Neural cell (in vitro differentiated cells): ENCODE results near the gene LRRC58. TPM values are rescaled to one million over a fixed set of nuclear protein-coding genes. Genes with fewer than 3 reads are reported as not detected.

Experiments
- H2AFZ ChIP-seq: fragments of 200-600, 300-800 bp; sonication (generic), shearing (Covaris generic); 2 replicates; pipeline ENCODE4 v1.6.0; 2014; ENCODE audit warnings: low read depth, mild to moderate bottlenecking, antibody characterized with exemption, low read length, moderate library complexity
- H3F3A ChIP-seq: fragments of 200-600 bp; shearing (Covaris generic); 2 replicates; pipeline ENCODE4 v1.6.1; 2016; ENCODE audit warnings: mild to moderate bottlenecking, moderate library complexity, mixed read lengths, antibody characterized with exemption, low read length; ENCODE audit not compliant: insufficient read depth, poor library complexity, severe bottlenecking
- H3K27ac ChIP-seq: fragments of 200-600, 300-800 bp; sonication (generic), shearing (Covaris generic); 2 replicates; pipeline ENCODE4 v1.5.1; 2014; ENCODE audit warnings: mild to moderate bottlenecking, low read length, moderate library complexity
- H3K27me3 ChIP-seq: fragments of 300-800, 200-600 bp; sonication (generic), shearing (Covaris generic); 2 replicates; pipeline ENCODE4 v1.6.0; 2014; ENCODE audit warnings: mild to moderate bottlenecking, low read depth, low read length, moderate library complexity; ENCODE audit not compliant: insufficient read depth
- H3K36me3 ChIP-seq: fragments of 300-800, 200-600 bp; sonication (generic), shearing (Covaris generic); 2 replicates; pipeline ENCODE4 v1.5.1; 2014; ENCODE audit warnings: mild to moderate bottlenecking, antibody characterized with exemption, low read length, moderate library complexity; ENCODE audit not compliant: insufficient read depth
- H3K4me2 ChIP-seq: fragments of 300-800, 200-600 bp; sonication (generic), shearing (Covaris generic); 2 replicates; pipeline ENCODE4 v1.6.0; 2014; ENCODE audit warnings: mild to moderate bottlenecking, low read length
- H3K4me3 ChIP-seq: fragments of 300-800, 200-600 bp; sonication (generic), shearing (Covaris generic); 2 replicates; pipeline ENCODE4 v1.5.1; 2014; ENCODE audit warnings: mild to moderate bottlenecking, low read length, moderate library complexity
- H3K79me2 ChIP-seq: fragments of 200-600 bp; shearing (Covaris generic); replicated peaks from 2 replicates; pipeline ENCODE4 v1.6.0; 2014; ENCODE audit warnings: mild to moderate bottlenecking, low read length, moderate library complexity; ENCODE audit not compliant: insufficient read depth
- H3K9ac ChIP-seq: fragments of 300-800, 200-600 bp; sonication (generic), shearing (Covaris generic); 2 replicates; pipeline ENCODE4 v1.6.1; 2016; ENCODE audit warnings: mild to moderate bottlenecking, low read length, mixed read lengths
- H3K9me2 ChIP-seq: fragments of 200-600 bp; shearing (Covaris generic); 2 replicates; pipeline ENCODE4 v1.6.1; 2016; ENCODE audit warnings: mild to moderate bottlenecking, low read length, mixed read lengths; ENCODE audit not compliant: insufficient read depth
- H3K9me3 ChIP-seq: fragments of 200-600, 300-800 bp; sonication (generic), shearing (Covaris generic); 2 replicates; pipeline ENCODE4 v1.6.1; 2016; ENCODE audit warnings: mild to moderate bottlenecking, mixed run types, low read length, moderate library complexity, mixed read lengths
- H4K20me1 ChIP-seq: fragments of 200-600 bp; shearing (Covaris generic); 2 replicates; pipeline ENCODE4 v1.6.1; 2016; ENCODE audit warnings: mild to moderate bottlenecking, mixed run types; ENCODE audit not compliant: insufficient read depth
- EP300 ChIP-seq: fragments of 450-650 bp; conservative IDR thresholded peaks from 2 replicates; pipeline ENCODE4 v1.6.1; 2014; ENCODE audit warnings: antibody characterized with exemption, mild to moderate bottlenecking, moderate library complexity; ENCODE audit not compliant: poor library complexity, severe bottlenecking
- EZH2 ChIP-seq: fragments of 200-600, 300-800 bp; shearing (Covaris generic), sonication (generic); IDR thresholded peaks from 2 replicates; pipeline ENCODE4 v1.6.1; 2014; ENCODE audit warnings: antibody characterized with exemption, low read length, borderline replicate concordance, mild to moderate bottlenecking; ENCODE audit not compliant: insufficient read depth, poor library complexity, severe bottlenecking
- MXI1 ChIP-seq: fragments of 450-650 bp; conservative IDR thresholded peaks from 2 replicates; pipeline ENCODE4 v1.6.1; 2014; ENCODE audit warnings: antibody characterized with exemption, mild to moderate bottlenecking; ENCODE audit not compliant: poor library complexity, severe bottlenecking
- POLR2AphosphoS5 ChIP-seq: IDR thresholded peaks from 2 replicates; pipeline ENCODE4 v1.6.1; 2012
- TAF1 ChIP-seq: IDR thresholded peaks from 2 replicates; pipeline ENCODE4 v1.6.1; 2012; ENCODE audit warnings: low read depth
- polyA plus RNA-seq: library from polyadenylated mRNA; depleted of rRNA; stranded (reverse); fragments of >200 nt; gene quantifications from 2 replicates; pipeline ENCODE4 v1.2.3, GENCODE V29; 2014
- TF ChIP-seq, protein P1 (sequence below): fragments of 450-650 bp; IDR thresholded peaks from 2 replicates; pipeline ENCODE4 v1.5.1; 2014; ENCODE audit warnings: antibody characterized with exemption, mild to moderate bottlenecking, moderate library complexity; ENCODE audit not compliant: poor library complexity, severe bottlenecking
- TF ChIP-seq, protein P2 (sequence below): IDR thresholded peaks from 2 replicates; pipeline ENCODE4 v1.6.1; 2012; ENCODE audit warnings: borderline replicate concordance

LRRC58 gene
- polyA plus RNA-seq, 1 donor from 2014 or later: 7.8 TPM

DNA sequence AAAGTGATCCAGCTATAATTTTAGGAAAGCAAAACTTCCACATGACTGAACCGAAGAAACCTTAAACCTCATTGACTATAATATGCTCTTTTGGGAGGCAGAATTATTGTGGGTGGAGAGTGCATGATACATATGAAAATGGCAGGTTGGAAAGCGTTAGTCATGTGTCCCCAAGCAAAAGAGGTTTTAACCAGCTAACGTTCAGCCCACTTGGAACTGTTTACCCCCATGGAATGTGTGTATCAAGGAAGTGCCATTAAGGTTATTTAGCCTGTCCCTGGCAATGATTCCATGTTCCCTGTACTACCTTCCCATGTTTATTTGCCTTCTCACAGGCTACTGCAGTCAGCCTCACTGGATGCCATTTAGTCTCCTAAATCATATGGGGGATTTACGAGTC lies 44.1 kb upstream of the LRRC58 start:
- H3K9me3 ChIP-seq: no peaks in the 10 kb centered on the region
- no peaks in the 10 kb centered on the region for H4K20me1 ChIP-seq
- H3K9me2 ChIP-seq: no peaks in the 10 kb centered on the region
- H3K27ac ChIP-seq: no peak overlapping the region
- no peaks in the 10 kb centered on the region for H3K27me3 ChIP-seq
- no peak overlapping the region for H3K9ac ChIP-seq
- H3K4me3 ChIP-seq: no peak overlapping the region
- H3F3A ChIP-seq: no peaks in the 10 kb centered on the region
- no peaks in the 10 kb centered on the region for H3K79me2 ChIP-seq
- no peak overlapping the region for H2AFZ ChIP-seq
- no peak overlapping the region for H3K4me2 ChIP-seq
- no peak for TF ChIP-seq MXI1
- TF ChIP-seq, protein P1, sequence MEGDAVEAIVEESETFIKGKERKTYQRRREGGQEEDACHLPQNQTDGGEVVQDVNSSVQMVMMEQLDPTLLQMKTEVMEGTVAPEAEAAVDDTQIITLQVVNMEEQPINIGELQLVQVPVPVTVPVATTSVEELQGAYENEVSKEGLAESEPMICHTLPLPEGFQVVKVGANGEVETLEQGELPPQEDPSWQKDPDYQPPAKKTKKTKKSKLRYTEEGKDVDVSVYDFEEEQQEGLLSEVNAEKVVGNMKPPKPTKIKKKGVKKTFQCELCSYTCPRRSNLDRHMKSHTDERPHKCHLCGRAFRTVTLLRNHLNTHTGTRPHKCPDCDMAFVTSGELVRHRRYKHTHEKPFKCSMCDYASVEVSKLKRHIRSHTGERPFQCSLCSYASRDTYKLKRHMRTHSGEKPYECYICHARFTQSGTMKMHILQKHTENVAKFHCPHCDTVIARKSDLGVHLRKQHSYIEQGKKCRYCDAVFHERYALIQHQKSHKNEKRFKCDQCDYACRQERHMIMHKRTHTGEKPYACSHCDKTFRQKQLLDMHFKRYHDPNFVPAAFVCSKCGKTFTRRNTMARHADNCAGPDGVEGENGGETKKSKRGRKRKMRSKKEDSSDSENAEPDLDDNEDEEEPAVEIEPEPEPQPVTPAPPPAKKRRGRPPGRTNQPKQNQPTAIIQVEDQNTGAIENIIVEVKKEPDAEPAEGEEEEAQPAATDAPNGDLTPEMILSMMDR: no peak
- H3K36me3 ChIP-seq: no peaks in the 10 kb centered on the region

DNA sequence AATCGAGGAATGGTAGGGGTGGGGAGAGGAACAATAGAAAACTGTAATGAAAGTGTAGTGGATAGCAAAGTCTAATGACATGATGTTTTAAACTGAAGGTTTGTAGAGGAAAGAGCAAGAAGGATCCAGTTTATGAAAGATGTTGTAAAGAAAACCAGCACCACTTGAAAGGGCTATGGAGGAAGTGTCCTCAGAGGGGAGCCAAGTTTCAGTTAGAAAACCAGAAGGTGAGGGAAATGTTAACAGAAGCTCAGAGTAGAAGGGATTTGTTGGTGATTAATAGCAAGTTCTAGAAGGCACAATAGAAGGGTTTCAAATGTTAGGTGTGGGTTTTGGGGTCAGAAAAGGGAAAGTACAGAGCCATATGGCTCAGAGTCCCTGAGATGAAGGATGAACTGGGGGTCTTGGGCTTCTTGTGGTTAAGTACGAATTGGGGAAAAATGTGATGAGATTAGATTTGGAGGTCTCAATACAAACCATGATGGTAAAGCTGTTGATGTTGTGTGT lies 33.8 kb upstream of the LRRC58 start:
- no peaks in the 10 kb centered on the region for H3K9me3 ChIP-seq
- no peak overlapping the region for H2AFZ ChIP-seq
- H3K9me2 ChIP-seq: no peaks in the 10 kb centered on the region
- TF ChIP-seq TAF1 (no peak), POLR2AphosphoS5 (no peak), EZH2 (no peak), MXI1 (no peak), EP300 (no peak)
- TF ChIP-seq, protein P1: no peak
- TF ChIP-seq, protein P2, sequence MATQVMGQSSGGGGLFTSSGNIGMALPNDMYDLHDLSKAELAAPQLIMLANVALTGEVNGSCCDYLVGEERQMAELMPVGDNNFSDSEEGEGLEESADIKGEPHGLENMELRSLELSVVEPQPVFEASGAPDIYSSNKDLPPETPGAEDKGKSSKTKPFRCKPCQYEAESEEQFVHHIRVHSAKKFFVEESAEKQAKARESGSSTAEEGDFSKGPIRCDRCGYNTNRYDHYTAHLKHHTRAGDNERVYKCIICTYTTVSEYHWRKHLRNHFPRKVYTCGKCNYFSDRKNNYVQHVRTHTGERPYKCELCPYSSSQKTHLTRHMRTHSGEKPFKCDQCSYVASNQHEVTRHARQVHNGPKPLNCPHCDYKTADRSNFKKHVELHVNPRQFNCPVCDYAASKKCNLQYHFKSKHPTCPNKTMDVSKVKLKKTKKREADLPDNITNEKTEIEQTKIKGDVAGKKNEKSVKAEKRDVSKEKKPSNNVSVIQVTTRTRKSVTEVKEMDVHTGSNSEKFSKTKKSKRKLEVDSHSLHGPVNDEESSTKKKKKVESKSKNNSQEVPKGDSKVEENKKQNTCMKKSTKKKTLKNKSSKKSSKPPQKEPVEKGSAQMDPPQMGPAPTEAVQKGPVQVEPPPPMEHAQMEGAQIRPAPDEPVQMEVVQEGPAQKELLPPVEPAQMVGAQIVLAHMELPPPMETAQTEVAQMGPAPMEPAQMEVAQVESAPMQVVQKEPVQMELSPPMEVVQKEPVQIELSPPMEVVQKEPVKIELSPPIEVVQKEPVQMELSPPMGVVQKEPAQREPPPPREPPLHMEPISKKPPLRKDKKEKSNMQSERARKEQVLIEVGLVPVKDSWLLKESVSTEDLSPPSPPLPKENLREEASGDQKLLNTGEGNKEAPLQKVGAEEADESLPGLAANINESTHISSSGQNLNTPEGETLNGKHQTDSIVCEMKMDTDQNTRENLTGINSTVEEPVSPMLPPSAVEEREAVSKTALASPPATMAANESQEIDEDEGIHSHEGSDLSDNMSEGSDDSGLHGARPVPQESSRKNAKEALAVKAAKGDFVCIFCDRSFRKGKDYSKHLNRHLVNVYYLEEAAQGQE: no peak
- H3K27me3 ChIP-seq: no peaks in the 10 kb centered on the region
- H3F3A ChIP-seq: no peaks in the 10 kb centered on the region
- H3K36me3 ChIP-seq: no peaks in the 10 kb centered on the region
- no peaks in the 10 kb centered on the region for H3K79me2 ChIP-seq
- H4K20me1 ChIP-seq: no peaks in the 10 kb centered on the region
- no peak overlapping the region for H3K4me2 ChIP-seq
- H3K27ac ChIP-seq: no peak overlapping the region
- H3K9ac ChIP-seq: no peak overlapping the region
- H3K4me3 ChIP-seq: no peak overlapping the region
